ENCODE data around the gene MAN2A1. TPM values are rescaled to one million over a fixed set of nuclear protein-coding genes. Genes with fewer than 3 reads are reported as not detected.

MAN2A1 gene
- total RNA-seq, 1 donor from 2014 or later: 85.0 TPM

GRCh38 chr5:109911731-109912130, 222.0 kb downstream of the MAN2A1 start:
- no peak overlapping the region for H3K4me3 ChIP-seq (ENCODE audit: low read depth, low read length)
- TF ChIP-seq CTCF (IDR thresholded peaks at IDR 0.05; ENCODE audit: insufficient read depth, low read length, severe bottlenecking): no peak
- no peaks in the 10 kb centered on the region for H3K27me3 ChIP-seq (ENCODE audit: control insufficient read depth, insufficient read depth, low read length)
- no peak for FAIRE-seq
- H3K36me3 ChIP-seq (ENCODE audit: control insufficient read depth, insufficient read depth, low read length): no peaks in the 10 kb centered on the region
- DNase-seq (ENCODE audit: low read depth): no peak

GRCh38 chr5:109914906-109915305, 225.2 kb downstream of the MAN2A1 start:
- no peak for TF ChIP-seq CTCF (IDR thresholded peaks at IDR 0.05; ENCODE audit: insufficient read depth, low read length, severe bottlenecking)
- no peak for DNase-seq (ENCODE audit: low read depth)
- H3K36me3 ChIP-seq (ENCODE audit: control insufficient read depth, insufficient read depth, low read length): no peaks in the 10 kb centered on the region
- no peak overlapping the region for H3K4me3 ChIP-seq (ENCODE audit: low read depth, low read length)
- no peak for FAIRE-seq
- no peaks in the 10 kb centered on the region for H3K27me3 ChIP-seq (ENCODE audit: control insufficient read depth, insufficient read depth, low read length)

GRCh38 chr5:109916481-109917153, 226.9 kb downstream of the MAN2A1 start:
- no peak for FAIRE-seq
- no peak for DNase-seq (ENCODE audit: low read depth)
- Histone ChIP-seq H3K36me3 (ENCODE audit: control insufficient read depth, insufficient read depth, low read length) (no peaks in the 10 kb centered on the region), H3K4me3 (ENCODE audit: low read depth, low read length) (no peak overlapping the region), H3K27me3 (ENCODE audit: control insufficient read depth, insufficient read depth, low read length) (no peaks in the 10 kb centered on the region)
- no peak for TF ChIP-seq CTCF (IDR thresholded peaks at IDR 0.05; ENCODE audit: insufficient read depth, low read length, severe bottlenecking)

Data from bronchial epithelial cell (primary cell).